Coronary artery (tissue), 2 donors: ENCODE results near the gene MACROD2.
"Not testable (repeated sequence)": the region's sequence is repeated elsewhere in the genome, so short reads cannot be mapped to it uniquely, and the experiment has no call there.

ENCODE experiments used
- DNase-seq: peaks from one replicate; pipeline ENCODE4 v3.0.0-alpha.2; 2017; ENCODE audit warnings: low spot score
- H3K27ac ChIP-seq, 2 donors: fragments of 200-600 bp; sonication (generic); one replicate each; pipeline ENCODE4 v1.5.1; 2016 to 2019
- H3K4me3 ChIP-seq: fragments of 200-600 bp; sonication (generic); 2 replicates; pipeline ENCODE4 v1.5.1; 2016; ENCODE audit warnings: mild to moderate bottlenecking, moderate library complexity
- TF ChIP-seq, protein P1 (sequence below): fragments of 200-600 bp; sonication (generic); IDR thresholded peaks from one replicate; pipeline ENCODE4 v1.5.1; 2019; ENCODE audit warnings: antibody characterized with exemption

The MACROD2 gene

DNA sequence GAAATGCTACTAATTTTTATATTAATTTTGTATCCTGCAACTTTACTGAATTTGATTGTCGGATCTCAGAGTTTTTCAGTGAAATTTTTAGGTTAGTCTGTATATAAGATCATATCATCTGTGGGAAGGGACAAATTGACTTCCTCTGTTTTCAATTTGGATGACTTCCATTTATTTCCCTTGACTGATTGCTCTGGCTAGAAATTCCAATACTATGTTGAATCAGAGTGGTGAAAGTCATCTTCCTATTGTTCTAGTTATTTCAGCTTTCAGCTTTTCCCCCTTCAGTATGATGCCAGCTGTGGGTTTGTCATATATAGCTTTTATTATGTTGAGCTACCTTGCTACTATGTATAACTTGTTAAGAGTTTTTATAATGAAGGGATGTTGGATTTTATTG lies 1806.7 kb downstream of the MACROD2 start:
- DNase-seq: no peak
- Histone ChIP-seq H3K4me3 (no peak overlapping the region), H3K27ac (no peak overlapping the region)
- TF ChIP-seq, protein P1, sequence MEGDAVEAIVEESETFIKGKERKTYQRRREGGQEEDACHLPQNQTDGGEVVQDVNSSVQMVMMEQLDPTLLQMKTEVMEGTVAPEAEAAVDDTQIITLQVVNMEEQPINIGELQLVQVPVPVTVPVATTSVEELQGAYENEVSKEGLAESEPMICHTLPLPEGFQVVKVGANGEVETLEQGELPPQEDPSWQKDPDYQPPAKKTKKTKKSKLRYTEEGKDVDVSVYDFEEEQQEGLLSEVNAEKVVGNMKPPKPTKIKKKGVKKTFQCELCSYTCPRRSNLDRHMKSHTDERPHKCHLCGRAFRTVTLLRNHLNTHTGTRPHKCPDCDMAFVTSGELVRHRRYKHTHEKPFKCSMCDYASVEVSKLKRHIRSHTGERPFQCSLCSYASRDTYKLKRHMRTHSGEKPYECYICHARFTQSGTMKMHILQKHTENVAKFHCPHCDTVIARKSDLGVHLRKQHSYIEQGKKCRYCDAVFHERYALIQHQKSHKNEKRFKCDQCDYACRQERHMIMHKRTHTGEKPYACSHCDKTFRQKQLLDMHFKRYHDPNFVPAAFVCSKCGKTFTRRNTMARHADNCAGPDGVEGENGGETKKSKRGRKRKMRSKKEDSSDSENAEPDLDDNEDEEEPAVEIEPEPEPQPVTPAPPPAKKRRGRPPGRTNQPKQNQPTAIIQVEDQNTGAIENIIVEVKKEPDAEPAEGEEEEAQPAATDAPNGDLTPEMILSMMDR: no peak

DNA sequence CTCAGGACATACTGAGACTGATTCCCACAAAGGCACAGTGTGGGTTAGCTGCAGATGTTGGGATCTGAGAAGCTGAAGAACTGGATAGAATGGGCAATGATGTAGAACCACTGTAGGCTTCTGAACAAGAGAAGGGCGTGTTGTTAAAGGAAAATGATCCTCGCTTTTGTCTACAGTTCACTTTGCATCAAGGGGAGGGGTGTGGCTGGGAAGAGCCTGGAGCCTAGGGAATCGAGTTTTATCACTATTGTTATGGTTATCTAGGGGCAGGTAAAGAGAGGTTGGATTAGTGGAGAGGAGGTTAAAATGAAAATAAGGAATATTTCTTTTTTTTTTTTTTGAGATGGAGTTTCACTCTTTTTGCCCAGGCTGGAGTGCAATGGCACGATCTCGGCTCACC lies 1809.8 kb downstream of the MACROD2 start:
- DNase-seq: no peak
- H3K4me3 ChIP-seq: no peak overlapping the region
- no peak overlapping the region for H3K27ac ChIP-seq
- TF ChIP-seq, protein P1: no peak

DNA sequence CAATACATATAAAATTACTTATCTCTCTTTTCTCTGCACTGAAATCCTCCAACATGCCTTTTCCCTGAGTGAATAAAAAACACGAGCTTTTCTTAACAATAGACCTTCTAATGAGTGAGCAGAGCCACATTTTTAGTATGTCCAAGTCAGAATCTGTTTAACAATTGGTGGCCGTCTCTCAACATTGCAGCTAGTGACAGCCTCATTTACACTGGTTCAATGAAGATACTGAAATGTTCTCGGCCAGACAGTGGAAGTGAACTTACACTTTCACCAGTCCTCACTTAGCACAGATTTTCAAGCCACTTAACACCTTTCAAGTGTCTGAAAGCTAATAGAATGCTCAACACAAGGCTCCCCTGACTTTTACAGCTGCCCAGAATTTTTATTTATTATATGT lies 1810.8 kb downstream of the MACROD2 start:
- no peak for DNase-seq
- TF ChIP-seq, protein P1: no peak
- H3K27ac ChIP-seq: no peak overlapping the region
- H3K4me3 ChIP-seq: no peak overlapping the region

DNA sequence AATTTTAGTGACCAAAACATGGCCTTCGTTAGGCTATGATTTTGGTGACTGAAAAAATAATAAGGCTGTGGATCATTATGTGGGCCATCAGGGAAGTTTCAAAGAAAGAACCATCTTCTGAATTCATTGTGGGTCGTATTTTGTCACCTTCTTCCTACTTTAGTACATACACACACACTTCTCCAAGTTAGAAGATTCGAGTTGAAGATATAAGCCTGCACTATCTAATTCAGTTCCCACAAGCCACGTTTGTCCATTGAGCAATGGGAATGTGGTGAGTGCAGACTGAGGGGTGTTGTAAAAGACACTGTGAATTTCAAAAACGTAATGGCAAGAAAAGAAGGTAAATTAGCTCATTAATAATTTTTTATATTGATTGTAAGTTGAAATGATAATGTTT lies 1812.0 kb downstream of the MACROD2 start:
- Histone ChIP-seq H3K27ac (no peak overlapping the region), H3K4me3 (no peak overlapping the region)
- TF ChIP-seq, protein P1: no peak
- DNase-seq: no peak

DNA sequence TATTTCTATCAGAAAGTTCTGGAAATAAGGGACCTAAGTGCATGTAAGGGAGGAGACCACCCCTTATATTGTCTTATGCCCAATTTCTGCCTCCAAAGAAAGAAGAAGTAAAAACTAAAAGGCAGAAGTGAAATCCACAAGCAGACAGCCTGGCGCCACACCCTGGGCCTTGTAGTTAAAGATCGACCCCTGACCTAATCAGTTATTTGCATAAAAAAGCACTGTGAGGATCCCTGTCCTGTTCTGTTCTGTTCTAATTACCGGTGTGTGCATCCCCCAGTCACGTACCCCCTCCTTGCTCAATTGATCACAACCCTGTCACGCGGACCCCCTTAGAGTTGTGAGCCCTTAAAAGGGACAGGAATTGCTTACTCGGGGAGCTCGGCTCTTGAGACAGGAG lies 1812.5 kb downstream of the MACROD2 start:
- not testable (repeated sequence) for DNase-seq, H3K27ac ChIP-seq, H3K4me3 ChIP-seq

DNA sequence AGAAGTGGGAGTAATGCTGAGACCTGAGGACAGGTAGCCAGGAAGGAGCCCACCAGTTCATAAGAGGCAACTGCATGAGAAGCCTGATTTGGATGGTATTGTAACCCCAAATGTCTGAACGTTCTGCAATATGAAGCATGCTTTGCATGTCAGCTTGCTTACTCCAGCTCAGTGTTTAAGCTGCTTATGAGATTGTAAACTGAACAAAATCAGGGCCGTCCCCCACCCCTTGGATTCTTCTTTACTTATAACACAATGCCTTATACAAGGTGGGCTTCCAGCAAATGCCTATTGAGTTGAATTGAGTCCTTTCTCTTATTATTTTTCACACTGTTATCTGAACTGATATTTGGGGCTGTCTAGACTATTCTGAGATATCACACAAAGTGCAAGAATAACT lies 1816.6 kb downstream of the MACROD2 start:
- Histone ChIP-seq H3K27ac (no peak overlapping the region), H3K4me3 (no peak overlapping the region)
- TF ChIP-seq, protein P1: no peak
- no peak for DNase-seq

DNA sequence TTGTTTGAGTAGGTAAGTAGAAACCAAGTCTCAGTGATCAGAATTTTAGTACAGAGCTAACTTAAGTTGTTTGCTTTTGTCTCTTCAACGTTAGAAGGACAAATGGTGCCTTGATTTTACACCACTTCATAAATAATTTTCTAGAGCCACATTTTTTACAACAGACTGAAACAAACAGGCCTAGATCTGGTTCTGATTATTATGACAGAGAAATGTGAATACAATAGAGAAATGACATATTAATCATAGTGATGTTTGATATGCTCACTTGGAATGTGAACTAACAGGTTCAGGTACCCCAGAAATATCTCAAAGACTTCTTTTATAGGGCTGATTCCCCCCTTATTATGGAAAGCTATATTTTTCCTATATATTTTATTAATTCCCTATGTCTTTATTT lies 1817.4 kb downstream of the MACROD2 start:
- TF ChIP-seq, protein P1: no peak
- Histone ChIP-seq H3K27ac (no peak overlapping the region), H3K4me3 (no peak overlapping the region)
- no peak for DNase-seq

DNA sequence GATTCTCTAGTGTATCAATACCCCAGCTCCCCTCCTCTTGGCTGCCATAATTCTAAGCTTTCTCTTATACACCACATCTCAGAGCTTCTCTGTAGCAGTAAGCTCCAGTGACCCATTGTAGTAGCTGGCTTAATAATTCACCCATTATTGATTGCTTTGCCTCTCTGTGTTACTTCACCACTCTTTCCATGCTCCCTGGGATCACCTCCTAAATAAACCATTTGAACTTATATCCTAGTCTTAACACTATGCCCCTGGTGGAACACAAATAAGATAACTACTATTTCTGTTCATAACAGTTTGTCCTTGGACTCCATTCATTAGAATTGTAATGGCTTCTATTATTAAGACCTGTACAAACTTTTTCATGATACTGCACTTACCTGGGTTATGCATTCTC lies 1819.0 kb downstream of the MACROD2 start:
- TF ChIP-seq, protein P1: no peak
- DNase-seq: no peak
- H3K27ac ChIP-seq: no peak overlapping the region
- H3K4me3 ChIP-seq: no peak overlapping the region
